ENCODE results near the gene KLHDC7A.

The KLHDC7A gene

GRCh38 chr1:18532390-18533170 is 51.9 kb downstream of the KLHDC7A start:
- Mint-ChIP-seq H3K4me3 (no peak overlapping the region), H3K4me1 (ENCODE audit: low read depth) (no peaks in the 10 kb centered on the region), H3K27ac (no peak overlapping the region), H3K36me3 (ENCODE audit: low read depth) (no peaks in the 10 kb centered on the region), H3K27me3 (ENCODE audit: low read depth) (peaks cover 4% of the 10 kb centered on the region), H3K9me3 (no peaks in the 10 kb centered on the region)
- DNase-seq (ENCODE audit: low spot score) = no peak

GRCh38 chr1:18533259-18533658 is 52.5 kb downstream of the KLHDC7A start:
- Mint-ChIP-seq H3K4me1 (ENCODE audit: low read depth) (no peaks in the 10 kb centered on the region), H3K4me3 (no peak overlapping the region), H3K36me3 (ENCODE audit: low read depth) (no peaks in the 10 kb centered on the region), H3K9me3 (no peaks in the 10 kb centered on the region), H3K27ac (no peak overlapping the region), H3K27me3 (ENCODE audit: low read depth) (peaks cover 4% of the 10 kb centered on the region)
- no peak for DNase-seq (ENCODE audit: low spot score)

DNA sequence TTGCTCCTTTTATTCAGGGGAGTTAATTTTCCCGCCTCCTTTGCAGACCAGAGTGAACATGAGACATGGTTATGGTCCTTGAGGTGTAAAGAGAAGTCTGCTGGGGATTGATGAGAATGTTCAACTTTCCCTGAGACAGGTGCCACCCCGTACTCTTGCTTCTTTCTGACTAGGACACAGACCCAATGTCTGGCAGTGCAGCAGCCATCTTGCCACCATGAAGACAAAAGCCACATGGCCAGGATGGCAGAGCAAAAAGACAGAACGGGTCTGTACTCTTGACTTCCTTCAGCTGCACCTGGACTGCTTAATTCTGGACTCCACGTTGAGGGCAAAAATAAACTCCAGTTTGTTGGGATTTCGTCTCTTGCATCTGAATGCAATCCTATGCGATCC is 54.1 kb downstream of the KLHDC7A start:
- peaks cover 4% of the 10 kb centered on the region for H3K27me3 Mint-ChIP-seq (ENCODE audit: low read depth)
- H3K27ac Mint-ChIP-seq = no peak overlapping the region

More for the DNA sequence above, 54.1 kb downstream of the KLHDC7A start:
- Mint-ChIP-seq H3K36me3 (ENCODE audit: low read depth) (no peaks in the 10 kb centered on the region), H3K4me3 (no peak overlapping the region), H3K4me1 (ENCODE audit: low read depth) (no peaks in the 10 kb centered on the region), H3K9me3 (no peaks in the 10 kb centered on the region)
- DNase-seq (ENCODE audit: low spot score) = no peak
